Measurements from ENCODE around the gene ARFGAP1. TPM values are rescaled to one million over a fixed set of nuclear protein-coding genes. Genes with fewer than 3 reads are reported as not detected.

ARFGAP1 gene
- polyA plus RNA-seq, 1 donor = 76.3 TPM

DNA sequence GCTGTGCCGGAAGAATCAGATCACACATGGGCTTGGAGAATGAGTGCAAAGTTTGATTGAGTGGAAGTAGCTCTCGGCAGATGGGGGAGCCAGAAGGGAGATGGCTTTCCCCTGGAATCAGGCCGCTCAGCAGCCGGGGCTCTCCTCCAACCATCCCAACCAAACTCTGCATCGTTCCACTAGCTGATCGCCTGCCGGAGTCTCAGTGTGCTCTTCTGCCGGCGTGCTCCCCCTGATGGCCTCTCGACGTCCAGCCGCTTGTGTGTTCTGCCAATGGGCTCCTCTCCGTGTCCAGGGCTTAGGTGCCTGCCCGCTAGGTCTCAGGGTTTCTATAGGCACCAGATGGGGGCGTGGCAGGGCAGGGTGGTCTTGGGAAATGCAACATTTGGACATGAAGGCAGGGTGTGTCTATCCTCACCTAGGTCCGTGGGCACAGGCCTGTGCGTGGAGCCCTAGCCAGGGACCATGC is 41.8 kb upstream of the ARFGAP1 start:
- Histone ChIP-seq H3K9me3 (ENCODE audit: control insufficient read depth, low read depth, low read length) (no peaks in the 10 kb centered on the region), H3K27ac (ENCODE audit: low read length) (no peak overlapping the region), H3K4me3 (ENCODE audit: low read length) (no peak overlapping the region), H3K27me3 (ENCODE audit: control insufficient read depth, insufficient read depth, low read length) (peaks cover 34% of the 10 kb centered on the region), H3K36me3 (ENCODE audit: control insufficient read depth, insufficient read depth, low read length) (no peaks in the 10 kb centered on the region), H3K4me1 (ENCODE audit: control insufficient read depth, insufficient read depth, low read length) (peaks cover 5% of the 10 kb centered on the region)
- peak in 1 of 2 donors; percentile 41 for DNase-seq
- WGBS (ENCODE audit: insufficient coverage, low lambda C conversion rate) = no CpG with 5 or more reads among the region's 17 CpGs

DNA sequence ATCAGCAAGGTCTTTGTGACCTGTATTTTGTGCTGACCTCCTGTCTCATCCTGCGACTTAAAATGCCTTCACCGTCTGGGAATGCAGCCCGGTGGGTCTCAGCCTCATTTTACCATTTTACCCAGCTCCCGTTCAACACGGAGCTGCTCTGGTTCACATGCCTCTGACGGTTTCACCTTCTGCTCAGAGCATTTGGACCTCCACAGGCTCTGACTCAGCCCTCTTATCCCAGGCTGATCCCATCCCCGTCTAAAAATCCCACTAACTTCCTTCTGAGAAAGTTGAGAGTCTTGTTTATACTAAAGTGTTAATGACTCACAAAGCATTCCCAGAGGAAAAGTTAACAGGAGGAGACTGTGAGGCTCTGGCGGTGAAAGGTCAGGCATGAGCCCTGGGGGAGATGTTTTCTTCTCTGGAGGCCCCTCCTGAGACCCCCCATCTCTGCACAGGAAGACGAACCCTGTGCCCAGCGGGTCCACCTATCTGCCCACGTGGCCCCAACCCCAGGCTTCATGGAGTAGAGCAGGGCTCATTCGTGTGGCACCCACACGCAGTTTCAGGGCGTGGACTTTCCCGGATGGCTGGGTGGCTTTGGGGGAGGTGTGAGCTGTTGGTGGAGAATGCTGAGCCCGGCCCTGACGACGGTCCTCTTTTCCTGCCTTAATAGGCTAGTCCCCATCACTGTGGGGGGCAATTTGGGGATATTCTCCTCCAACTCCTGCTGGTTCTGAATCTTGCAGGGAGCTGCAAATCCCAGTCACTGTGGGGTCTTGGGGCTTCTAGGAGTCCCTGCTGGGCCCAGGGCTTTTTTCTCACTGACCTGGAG is 40.2 kb upstream of the ARFGAP1 start:
- no peak for DNase-seq
- H3K4me1 ChIP-seq (ENCODE audit: control insufficient read depth, insufficient read depth, low read length) = peaks cover 8% of the 10 kb centered on the region
- H3K36me3 ChIP-seq (ENCODE audit: control insufficient read depth, insufficient read depth, low read length) = no peaks in the 10 kb centered on the region
- H3K27me3 ChIP-seq (ENCODE audit: control insufficient read depth, insufficient read depth, low read length) = peaks cover 34% of the 10 kb centered on the region
- H3K9me3 ChIP-seq (ENCODE audit: control insufficient read depth, low read depth, low read length) = no peaks in the 10 kb centered on the region
- H3K27ac ChIP-seq (ENCODE audit: low read length) = no peak overlapping the region
- H3K4me3 ChIP-seq (ENCODE audit: low read length) = no peak overlapping the region
- WGBS (ENCODE audit: insufficient coverage, low lambda C conversion rate) = no CpG with 5 or more reads among the region's 18 CpGs

DNA sequence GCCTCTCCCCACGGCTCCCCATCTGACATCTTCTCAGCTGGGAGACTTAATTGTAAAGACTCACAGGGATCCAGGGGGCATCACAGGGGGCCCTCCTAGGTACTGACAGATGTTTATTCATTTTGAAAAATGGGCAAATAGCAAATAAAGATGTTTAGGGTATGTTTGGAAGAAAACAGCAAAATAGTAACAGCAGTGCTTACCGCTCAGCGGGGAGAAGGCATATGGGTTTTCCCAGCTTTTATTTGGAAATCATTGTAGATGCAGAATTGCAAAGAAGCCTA is 39.6 kb upstream of the ARFGAP1 start:
- no CpG with 5 or more reads among the region's 3 CpGs for WGBS (ENCODE audit: insufficient coverage, low lambda C conversion rate)
- Histone ChIP-seq H3K27me3 (ENCODE audit: control insufficient read depth, insufficient read depth, low read length) (peaks cover 34% of the 10 kb centered on the region), H3K36me3 (ENCODE audit: control insufficient read depth, insufficient read depth, low read length) (no peaks in the 10 kb centered on the region), H3K27ac (ENCODE audit: low read length) (no peak overlapping the region), H3K9me3 (ENCODE audit: control insufficient read depth, low read depth, low read length) (no peaks in the 10 kb centered on the region), H3K4me3 (ENCODE audit: low read length) (no peak overlapping the region), H3K4me1 (ENCODE audit: control insufficient read depth, insufficient read depth, low read length) (peaks cover 8% of the 10 kb centered on the region)
- no peak for DNase-seq

DNA sequence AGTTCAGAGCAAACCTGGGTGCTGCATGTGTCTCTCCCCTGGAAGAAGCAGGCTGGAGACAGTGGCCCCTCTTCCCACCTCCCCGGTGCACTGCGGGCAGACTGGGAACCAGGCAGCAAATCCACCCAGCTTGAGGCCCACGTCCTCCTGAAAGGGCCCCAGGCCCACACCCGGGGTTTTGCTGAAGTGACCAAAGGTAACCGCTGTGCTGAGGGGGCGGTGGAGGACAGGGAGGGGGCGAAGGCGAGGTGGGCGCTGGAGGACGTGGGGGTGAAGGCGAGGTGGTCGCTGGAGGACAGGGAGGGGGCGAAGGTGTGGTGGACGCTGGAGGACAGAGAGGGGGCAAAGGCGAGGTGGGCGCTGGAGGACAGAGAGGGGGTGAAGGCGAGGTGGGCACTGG is 38.7 kb upstream of the ARFGAP1 start:
- Histone ChIP-seq H3K4me3 (ENCODE audit: low read length) (no peak overlapping the region), H3K9me3 (ENCODE audit: control insufficient read depth, low read depth, low read length) (no peaks in the 10 kb centered on the region), H3K27ac (ENCODE audit: low read length) (no peak overlapping the region), H3K4me1 (ENCODE audit: control insufficient read depth, insufficient read depth, low read length) (peaks cover 8% of the 10 kb centered on the region), H3K36me3 (ENCODE audit: control insufficient read depth, insufficient read depth, low read length) (no peaks in the 10 kb centered on the region), H3K27me3 (ENCODE audit: control insufficient read depth, insufficient read depth, low read length) (peaks cover 31% of the 10 kb centered on the region)
- no peak for DNase-seq
- WGBS (ENCODE audit: insufficient coverage, low lambda C conversion rate) = 85% methylated on average over 5 of the region's 17 CpGs

DNA sequence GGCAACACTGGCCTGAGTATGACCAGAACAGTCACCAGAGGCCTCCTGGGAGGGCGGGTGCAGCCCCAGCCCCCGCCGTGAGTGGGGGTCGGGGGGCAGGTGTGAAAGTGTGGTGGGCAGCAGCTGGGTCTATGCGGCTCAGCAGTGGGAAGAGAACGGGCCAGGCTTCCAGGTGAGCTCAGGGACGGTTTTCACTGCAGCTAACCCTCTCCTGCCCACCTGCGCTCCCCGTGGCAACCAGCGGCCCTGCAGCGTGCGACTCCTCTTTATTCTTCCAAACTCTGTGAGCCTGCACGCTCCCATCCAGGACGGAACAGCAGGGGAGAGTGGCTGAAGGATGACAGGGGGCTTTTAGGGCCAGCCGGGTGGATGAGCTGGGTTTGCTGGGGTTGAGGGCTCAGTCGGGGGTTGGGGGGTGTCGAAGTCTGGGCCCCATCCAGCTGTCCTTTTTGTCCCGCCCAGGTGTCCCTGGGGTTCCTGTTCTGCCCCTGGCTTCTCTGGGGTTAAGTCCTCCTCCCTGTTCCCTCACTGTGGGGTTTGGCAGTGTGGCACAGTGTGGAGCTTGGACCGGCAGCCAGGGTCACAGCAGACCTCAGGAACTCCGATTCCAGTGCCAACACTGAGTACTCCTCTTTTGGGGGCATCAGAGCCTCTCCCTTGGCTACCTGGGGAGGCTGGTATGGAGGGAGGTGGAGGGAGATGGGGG is 37.8 kb upstream of the ARFGAP1 start:
- Histone ChIP-seq H3K4me1 (ENCODE audit: control insufficient read depth, insufficient read depth, low read length) (peaks cover 8% of the 10 kb centered on the region), H3K27ac (ENCODE audit: low read length) (no peak overlapping the region), H3K4me3 (ENCODE audit: low read length) (no peak overlapping the region), H3K36me3 (ENCODE audit: control insufficient read depth, insufficient read depth, low read length) (no peaks in the 10 kb centered on the region), H3K27me3 (ENCODE audit: control insufficient read depth, insufficient read depth, low read length) (peaks cover 25% of the 10 kb centered on the region), H3K9me3 (ENCODE audit: control insufficient read depth, low read depth, low read length) (no peaks in the 10 kb centered on the region)
- peak in 1 of 2 donors; percentile 31 for DNase-seq
- WGBS (ENCODE audit: insufficient coverage, low lambda C conversion rate) = no CpG with 5 or more reads among the region's 20 CpGs

DNA sequence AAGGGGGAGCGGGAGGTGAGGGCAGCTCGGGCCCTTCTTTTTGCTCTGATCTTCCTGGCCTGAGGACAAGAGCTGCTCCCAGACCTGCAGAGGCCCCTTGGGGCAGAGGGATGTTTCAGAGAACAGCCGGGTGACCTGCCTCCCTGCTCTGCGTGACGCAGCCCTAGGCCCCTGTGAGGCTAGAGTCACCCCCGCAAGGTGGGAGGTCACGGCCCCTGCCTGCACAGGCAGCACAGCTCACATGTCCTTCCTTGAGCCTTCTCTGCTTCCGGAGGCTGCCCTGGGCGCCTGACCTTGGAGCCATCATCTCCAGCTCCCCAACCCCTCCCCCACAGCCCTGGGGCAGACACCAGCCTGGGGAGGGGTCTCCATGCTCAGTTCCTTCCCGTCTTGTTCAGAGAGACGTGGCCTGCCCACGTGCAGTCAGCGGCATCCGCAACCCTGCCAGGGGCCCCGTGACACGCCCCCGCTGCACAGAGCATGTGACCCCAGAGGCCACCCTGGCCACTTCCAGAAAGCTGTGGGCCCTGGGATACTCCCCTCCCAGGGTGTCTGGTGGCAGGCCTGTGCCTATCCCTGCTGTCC is 37.1 kb upstream of the ARFGAP1 start, which contains the start of gene BIRC7:
BIRC7 (plus strand) TSS at position 507 of the 585 bp plus-strand sequence. CDS start 192 bp downstream, outside the sequence.
- peak; percentile 52 to 77 for DNase-seq
- H3K27me3 ChIP-seq (ENCODE audit: control insufficient read depth, insufficient read depth, low read length) = peaks cover 22% of the 10 kb centered on the region

DNA sequence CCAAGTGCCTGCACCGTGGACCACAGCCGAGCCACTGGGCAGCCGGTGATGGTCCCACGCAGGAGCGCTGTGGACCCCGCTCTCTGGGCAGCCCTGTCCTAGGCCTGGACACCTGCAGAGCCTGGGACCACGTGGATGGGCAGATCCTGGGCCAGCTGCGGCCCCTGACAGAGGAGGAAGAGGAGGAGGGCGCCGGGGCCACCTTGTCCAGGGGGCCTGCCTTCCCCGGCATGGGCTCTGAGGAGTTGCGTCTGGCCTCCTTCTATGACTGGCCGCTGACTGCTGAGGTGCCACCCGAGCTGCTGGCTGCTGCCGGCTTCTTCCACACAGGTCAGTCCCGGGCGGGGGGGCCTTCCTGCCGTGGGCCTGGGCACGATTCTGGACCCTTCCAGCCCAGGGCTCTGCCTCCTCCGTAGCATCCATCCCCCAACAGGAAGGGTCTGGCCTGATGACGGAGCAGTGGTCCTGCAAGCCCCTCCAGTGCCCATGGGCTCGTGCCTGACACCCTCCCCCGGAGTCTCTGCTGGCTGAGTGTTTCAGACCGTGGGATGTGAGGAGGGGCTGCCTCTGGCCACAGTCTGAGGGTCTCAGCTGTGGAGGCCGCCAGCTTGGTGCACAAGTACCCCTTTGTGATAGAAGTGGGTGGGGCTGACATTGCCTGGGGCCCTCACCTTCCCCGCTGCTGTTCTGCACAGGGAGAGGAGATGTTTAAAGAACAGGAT is 36.3 kb upstream of the ARFGAP1 start:
- no peaks in the 10 kb centered on the region for H3K9me3 ChIP-seq (ENCODE audit: control insufficient read depth, low read depth, low read length)
- WGBS (ENCODE audit: insufficient coverage, low lambda C conversion rate) = no CpG with 5 or more reads among the region's 26 CpGs

More for the DNA sequence above, 37.1 kb upstream of the ARFGAP1 start, which contains the start of gene BIRC7:
- no CpG with 5 or more reads among the region's 17 CpGs for WGBS (ENCODE audit: insufficient coverage, low lambda C conversion rate)
- no peaks in the 10 kb centered on the region for H3K9me3 ChIP-seq (ENCODE audit: control insufficient read depth, low read depth, low read length)
- H3K4me3 ChIP-seq (ENCODE audit: low read length) = no peak within 1 kb of the TSS
- no peak within 1 kb of the TSS for H3K27ac ChIP-seq (ENCODE audit: low read length)
- peaks cover 8% of the 10 kb centered on the region for H3K4me1 ChIP-seq (ENCODE audit: control insufficient read depth, insufficient read depth, low read length)
- H3K36me3 ChIP-seq (ENCODE audit: control insufficient read depth, insufficient read depth, low read length) = no peaks in the 10 kb centered on the region

DNA sequence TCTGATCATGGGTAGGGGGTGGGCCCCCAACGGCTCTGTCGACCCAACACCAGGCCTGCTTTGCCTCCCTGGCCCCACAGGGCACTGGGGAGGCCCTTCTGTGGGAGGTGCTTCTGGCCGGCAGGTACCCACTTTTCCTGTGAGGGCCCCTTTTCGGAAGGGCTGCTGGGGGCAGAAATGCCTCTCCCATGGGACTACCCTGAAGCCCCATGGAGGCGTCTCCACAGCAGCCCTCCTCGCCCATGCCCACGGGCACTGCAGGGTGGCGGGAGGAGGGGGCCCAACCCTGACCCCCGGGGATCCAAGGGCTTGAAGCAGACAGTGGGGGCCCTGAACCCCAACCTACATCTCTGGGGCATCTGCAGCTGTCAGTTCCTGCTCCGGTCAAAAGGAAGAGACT is 34.6 kb upstream of the ARFGAP1 start:
- H3K27me3 ChIP-seq (ENCODE audit: control insufficient read depth, insufficient read depth, low read length) = peaks cover 2% of the 10 kb centered on the region

More for the DNA sequence above, 36.3 kb upstream of the ARFGAP1 start:
- Histone ChIP-seq H3K4me3 (ENCODE audit: low read length) (no peak overlapping the region), H3K27ac (ENCODE audit: low read length) (no peak overlapping the region), H3K27me3 (ENCODE audit: control insufficient read depth, insufficient read depth, low read length) (peaks cover 16% of the 10 kb centered on the region), H3K4me1 (ENCODE audit: control insufficient read depth, insufficient read depth, low read length) (peaks cover 8% of the 10 kb centered on the region), H3K36me3 (ENCODE audit: control insufficient read depth, insufficient read depth, low read length) (no peaks in the 10 kb centered on the region)
- no peak for DNase-seq

DNA sequence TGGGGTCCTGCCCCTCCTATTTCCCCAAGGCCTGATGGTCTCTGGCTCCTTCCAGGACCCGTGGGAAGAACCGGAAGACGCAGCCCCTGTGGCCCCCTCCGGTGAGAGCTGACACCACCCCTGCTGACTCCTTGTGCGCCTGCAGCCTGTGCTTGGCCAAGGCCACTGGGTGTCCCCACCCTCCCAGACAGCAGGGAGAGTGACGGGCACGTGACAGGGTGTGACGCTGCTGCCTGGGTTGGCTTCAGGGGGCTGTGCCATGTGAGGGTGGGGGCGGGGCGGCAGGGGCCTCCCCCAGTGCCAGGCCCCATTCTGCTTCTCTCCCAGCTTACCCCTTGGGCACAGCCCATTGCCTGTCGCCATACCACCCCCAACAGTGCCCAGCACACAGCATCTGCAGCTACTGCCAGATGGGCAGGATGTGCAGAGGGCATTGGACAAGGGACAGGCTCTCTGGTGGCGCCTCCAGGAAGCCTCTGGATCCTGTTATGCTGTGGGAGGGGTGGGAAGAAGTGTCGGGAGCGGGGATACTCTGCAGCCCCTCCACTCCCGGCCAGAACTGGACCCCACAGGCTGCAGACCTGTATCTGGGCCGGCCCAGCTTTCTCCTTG is 34.0 kb upstream of the ARFGAP1 start:
- no peaks in the 10 kb centered on the region for H3K36me3 ChIP-seq (ENCODE audit: control insufficient read depth, insufficient read depth, low read length)
- H3K9me3 ChIP-seq (ENCODE audit: control insufficient read depth, low read depth, low read length) = no peaks in the 10 kb centered on the region
- peaks cover 8% of the 10 kb centered on the region for H3K4me1 ChIP-seq (ENCODE audit: control insufficient read depth, insufficient read depth, low read length)
- no peak overlapping the region for H3K4me3 ChIP-seq (ENCODE audit: low read length)
- peaks cover 2% of the 10 kb centered on the region for H3K27me3 ChIP-seq (ENCODE audit: control insufficient read depth, insufficient read depth, low read length)
- DNase-seq = peak; percentile 31 to 78
- WGBS (ENCODE audit: insufficient coverage, low lambda C conversion rate) = no CpG with 5 or more reads among the region's 16 CpGs
- H3K27ac ChIP-seq (ENCODE audit: low read length) = no peak overlapping the region

More for the DNA sequence above, 34.6 kb upstream of the ARFGAP1 start:
- Histone ChIP-seq H3K36me3 (ENCODE audit: control insufficient read depth, insufficient read depth, low read length) (no peaks in the 10 kb centered on the region), H3K4me3 (ENCODE audit: low read length) (no peak overlapping the region), H3K9me3 (ENCODE audit: control insufficient read depth, low read depth, low read length) (no peaks in the 10 kb centered on the region), H3K4me1 (ENCODE audit: control insufficient read depth, insufficient read depth, low read length) (peaks cover 8% of the 10 kb centered on the region), H3K27ac (ENCODE audit: low read length) (no peak overlapping the region)
- no CpG with 5 or more reads among the region's 10 CpGs for WGBS (ENCODE audit: insufficient coverage, low lambda C conversion rate)
- no peak for DNase-seq
